Measurements from ENCODE around the gene ZFYVE28.

ZFYVE28 gene

DNA sequence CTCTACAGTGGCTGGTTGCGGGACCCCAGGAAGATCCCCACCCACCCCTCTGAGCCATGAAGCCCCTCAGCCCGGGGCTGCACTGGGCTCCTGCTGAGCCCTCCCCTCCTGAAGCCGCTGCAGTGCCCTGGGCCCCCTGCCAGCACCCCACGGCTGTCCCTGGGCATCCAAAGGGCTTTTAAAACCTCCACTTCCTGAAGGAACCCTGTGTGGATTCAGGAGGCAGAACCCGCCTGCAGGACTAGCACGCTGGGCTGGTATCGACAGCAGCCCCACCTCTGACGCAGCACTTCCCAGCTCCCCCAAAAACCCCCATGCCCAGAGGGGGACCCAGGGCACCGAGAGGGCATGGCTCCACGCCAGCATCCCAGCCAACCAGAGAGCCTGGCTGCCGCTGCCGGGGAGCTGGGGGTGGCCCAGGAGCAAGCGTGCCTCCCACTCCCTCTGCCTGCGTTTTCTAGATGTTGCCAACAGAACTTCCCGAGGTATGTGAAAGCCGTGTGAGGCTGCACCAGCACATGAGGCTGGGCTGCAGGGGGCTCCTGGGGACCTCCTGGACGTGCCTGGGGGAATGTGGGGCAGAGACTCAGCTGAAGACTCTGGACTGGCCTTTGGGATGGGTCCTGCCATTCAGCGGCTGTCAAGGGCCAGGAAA, 162.8 kb downstream of the ZFYVE28 start:
- intact Hi-C loops (cut with DNase I), result no loop called here
- peak; percentile 24 to 90 (median 72) for DNase-seq

DNA sequence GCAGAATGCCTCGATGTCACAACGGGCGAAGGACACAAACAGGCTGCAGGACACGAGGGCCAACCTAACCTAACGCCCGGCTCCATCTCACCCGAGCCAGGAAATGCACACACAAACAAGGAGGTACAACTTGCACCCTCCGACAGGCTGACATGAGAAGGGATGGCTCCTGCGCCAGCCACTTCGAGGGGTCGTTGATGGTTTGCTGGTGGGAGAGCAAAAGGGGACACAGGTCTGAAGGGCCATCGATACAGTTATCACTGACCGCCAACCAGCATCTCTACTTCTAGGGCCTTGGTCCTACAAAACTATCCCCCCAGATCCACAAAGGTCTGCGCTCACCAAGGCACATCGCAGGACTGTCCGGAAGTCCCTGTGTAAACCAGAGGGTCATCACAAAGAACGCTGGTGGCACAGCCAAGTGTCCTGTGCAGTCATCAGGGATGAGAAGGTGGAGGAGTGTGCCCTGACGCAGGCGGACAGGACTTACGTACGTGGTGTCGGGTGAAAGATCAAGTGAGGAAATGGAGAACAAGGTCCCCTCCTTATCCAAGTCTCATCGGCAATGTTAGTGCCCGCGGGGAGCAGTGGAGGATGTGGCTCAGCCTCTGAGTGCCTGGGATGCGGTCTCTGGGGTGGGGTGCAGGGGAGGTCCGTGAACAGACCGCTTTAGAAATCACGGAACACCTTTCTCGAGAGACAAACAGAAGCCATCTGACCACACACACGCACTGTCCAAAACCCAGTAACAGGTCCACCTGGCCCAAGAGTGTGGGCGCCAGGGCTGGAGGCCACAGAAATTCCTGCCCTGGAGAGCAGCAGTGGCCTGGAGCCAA, 163.6 kb downstream of the ZFYVE28 start:
- DNase-seq, result peak in 30 of 42 donors; percentile 0 to 40 (median 8)
- intact Hi-C loops (cut with DNase I), result no loop called here

DNA sequence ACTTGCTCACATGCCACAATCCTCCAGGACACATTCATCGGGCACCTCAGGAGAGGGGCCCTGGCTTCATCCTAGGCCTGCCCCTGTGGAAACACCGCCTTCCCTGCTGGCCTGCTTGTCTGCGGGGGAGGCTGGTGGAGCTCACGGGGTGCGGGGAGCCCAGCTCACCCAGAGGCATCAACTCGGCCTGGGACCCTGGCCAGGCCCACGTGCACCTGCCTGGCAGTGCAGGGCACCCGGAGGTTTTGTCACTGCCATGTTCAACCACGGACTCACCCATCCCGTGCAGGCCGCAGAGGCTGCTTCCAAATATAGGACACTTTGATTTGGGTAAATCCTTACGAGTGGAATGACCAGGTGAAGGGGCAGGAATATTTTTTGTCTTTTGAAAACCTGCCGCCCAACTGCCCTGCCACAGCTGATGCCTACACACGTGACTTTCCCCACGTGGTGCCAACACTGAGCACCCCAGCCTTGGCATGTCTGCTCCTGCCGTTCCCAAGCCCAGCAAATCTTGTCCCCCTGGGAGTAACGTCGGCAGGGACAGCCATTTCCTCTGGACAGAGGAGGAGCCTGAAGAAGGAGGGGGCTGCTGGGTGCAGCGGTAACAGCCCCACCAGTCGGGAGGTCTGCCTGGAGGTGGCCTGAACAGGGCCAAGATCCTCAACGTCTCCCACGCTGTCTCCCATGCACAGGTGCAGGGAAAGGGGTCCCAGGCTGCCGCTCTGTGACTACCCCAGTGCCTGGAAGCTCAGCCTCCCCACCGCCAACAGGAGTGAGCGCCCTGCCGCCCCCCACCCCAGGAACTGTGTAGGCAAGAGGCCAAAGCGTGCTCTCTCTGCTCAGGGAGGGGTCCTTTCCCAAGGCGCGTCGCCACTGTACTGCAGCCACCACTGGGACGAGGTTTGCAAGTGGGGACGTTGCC, 165.0 kb downstream of the ZFYVE28 start:
- intact Hi-C loops (cut with DNase I), result no loop called here
- DNase-seq, result peak in 31 of 42 donors; percentile 0 to 39 (median 8)

DNA sequence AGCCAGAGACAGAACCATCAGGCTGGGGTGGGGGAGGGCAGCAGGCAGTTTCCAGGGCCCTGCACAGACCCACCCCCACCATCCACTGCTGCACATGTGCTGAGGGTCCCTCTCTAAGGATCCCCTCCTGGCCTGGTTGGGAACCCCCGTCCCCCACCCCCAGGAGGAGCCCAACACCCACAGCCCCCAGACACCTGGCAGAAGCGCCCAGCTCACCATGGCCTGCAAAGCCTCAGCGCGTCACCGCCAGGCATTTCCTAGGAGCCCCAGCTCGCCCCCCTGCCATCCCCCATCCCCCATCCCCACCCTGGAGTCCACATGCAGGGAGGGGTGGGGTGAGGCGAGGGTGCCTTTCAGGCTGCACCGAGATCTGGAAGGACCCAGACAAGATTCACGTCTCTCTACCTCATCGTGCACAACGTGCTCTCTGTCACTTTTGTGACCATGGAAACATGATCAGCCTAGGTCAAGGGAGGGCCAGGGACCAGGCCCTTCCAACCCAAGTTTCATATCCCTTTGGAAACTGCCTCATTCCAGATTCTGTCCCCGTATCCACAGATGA, 165.8 kb downstream of the ZFYVE28 start:
- peak in 7 of 42 donors; percentile 1 to 7 (median 4) for DNase-seq
- intact Hi-C loops (cut with DNase I), result no loop called here

DNA sequence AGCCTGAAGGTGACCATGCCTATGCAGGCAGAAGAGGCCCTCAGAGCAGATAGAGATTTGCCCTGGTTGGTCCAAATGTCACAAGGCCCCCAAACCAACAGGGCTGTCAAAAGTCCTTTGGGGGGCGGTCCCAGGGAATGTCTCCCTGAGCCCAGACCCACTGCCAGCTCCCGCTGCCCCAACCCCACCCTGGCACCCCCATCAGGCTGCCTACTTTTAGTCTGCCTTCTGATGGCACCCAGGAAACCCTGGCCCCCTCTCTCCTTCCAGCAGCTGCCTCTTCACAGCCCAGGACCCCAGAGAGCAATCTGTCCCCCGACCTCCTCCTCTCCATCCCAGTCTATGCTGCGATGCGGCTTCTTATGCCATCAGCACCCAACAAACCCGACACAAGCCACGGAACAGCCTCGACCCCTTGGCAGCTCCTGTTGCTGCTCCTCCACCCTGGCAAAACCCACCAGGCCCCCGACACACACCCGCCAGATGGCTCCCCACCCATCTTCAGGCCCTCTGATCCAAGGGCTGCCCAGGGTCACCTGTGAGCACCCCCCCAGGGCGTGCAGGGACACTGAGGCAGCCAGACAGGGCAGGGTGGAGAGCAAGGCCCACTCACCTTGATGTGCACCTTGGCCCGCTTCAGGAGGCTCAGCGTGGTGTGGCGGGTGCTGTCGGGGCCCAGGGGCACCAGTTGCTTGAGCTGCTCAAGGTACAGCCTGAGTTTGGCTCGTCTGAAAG, 166.5 kb downstream of the ZFYVE28 start:
- peak in 15 of 42 donors; percentile 0 to 34 (median 6) for DNase-seq
- intact Hi-C loops (cut with DNase I), result no loop called here

DNA sequence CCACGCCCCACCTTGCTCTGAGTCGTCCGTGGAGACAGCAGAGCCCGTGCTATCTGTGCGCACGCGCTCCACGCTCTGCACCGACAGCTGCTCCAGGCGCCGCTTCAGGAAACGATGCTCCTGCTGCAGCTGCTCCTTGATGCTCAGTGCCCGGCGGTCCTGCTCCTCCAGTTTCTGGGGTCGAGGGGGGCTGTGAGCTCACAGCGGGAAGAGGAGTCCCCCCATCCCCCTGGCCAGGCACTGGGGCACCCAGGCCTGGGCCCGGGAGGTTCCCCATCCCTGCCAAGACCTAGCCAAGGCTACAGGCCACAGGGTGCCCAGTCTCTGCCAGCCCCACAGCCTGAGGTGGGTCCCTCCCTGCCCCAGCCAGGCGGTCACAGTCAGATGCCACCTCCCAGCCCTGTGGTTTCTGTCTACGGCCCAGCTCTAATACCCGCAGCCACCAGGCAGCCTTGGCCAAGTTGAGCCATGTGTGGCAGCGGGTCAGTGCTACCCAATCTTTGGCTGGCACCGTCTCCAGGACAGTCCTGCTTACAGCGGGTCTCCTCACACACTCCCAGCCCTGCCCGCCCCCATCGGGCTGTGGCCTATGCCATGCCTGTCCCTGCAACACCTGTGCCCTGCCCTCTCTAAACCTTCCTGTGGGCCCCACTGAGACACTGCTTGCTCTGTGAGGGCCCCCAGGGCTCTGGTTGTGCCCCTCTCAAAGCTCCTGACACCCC, 167.2 kb downstream of the ZFYVE28 start:
- intact Hi-C loops (cut with DNase I), result no loop called here
- peak in 26 of 42 donors; percentile 0 to 35 (median 7) for DNase-seq

DNA sequence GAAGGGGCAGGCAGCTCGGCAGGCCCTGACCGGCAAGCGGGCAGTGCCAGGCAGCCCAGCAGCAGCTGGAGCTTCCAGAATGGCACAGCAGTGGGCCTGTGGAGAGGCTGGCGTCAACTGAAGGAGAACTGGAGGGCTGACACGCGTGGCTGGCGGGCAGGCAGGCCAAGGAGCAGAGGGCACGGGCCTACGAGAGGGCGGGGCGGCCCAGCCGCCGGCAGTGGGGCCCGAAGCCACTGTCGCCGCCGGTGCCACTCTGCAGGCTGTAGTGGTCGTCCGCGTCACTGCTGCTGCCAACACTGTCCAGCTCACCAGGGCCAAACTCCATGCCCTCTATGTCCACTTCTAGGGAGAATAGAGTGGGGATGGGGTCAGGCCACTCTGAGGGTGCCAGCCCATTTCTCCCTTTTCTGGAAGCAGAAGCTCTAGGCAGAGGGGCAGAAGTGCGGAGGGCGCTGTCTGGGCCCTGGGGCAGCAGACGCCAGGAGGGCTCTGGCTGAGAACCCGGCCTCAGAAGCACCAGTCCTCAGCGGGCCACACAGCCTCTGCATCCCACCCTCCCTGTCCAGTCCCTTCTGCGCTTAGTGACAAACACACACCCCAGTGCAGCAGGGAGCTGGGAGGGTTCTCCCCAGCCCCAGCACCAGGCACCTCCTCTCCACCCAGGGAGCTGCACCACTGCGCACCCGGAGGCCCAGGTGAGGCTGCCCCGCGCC, 167.9 kb downstream of the ZFYVE28 start:
- intact Hi-C loops (cut with DNase I), result no loop called here
- peak in 22 of 42 donors; percentile 0 to 36 (median 6) for DNase-seq

DNA sequence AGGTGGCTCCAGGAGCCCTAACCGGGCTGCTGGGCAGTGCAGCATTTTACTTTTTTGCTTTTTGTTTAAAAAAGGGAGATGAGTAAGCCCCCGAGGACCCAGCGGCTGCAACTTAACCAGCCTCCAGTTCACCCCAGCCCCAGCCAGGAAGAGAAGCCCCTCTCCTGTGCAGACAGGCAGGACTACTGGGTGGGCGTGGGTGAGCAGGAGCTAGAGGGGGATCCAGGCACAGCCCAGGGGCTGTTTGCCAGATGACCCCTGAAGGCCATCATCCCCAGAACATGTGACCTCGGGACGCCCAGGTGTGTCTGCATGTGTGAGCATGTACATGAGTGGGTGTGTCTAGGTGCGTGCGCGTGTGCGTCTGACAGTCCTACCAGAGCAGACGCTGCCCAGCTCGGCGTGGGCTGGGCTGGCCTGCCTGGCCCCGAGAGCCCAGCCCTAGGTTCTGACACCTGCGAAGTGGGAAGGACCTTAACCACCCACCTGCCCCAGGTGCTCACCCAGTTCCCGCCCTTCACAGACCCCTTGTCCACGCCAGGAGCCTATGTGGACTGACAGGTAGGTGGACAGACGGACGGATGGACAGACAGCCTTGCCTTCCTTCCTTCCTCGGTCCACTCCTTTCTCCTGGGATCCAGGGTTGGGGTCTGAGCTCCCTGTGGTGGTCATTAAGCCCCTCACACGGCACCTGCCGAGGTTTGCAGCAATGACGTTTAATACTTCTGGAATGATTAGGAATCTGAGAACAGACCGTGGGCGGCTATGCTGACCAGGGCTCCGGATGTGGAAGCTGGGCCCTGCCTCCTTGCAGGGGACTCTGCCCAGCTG, 168.7 kb downstream of the ZFYVE28 start:
- intact Hi-C loops (cut with DNase I), result no loop called here
- peak in 23 of 42 donors; percentile 1 to 35 (median 7) for DNase-seq

DNA sequence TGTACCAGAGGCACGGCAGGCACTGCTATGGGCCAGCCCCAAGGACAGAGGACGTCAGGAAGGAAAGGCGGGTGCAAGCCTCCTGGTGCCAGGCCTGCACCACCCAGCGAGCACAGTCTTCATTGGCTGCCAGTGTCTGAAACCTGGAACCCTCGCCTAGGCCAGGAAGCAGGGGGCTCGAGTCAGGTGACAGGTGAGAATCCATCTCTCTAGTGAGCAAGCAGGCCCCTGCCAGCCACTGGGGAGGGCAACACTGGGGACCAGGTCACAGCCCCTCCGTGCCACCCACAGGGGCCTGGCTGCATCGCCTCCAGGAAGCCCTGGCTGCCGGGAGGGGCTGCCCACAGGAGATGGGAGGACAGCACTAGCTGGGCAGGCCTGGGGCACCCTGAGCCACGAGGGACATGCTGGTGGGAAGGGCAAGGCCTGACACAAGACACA, 169.6 kb downstream of the ZFYVE28 start:
- peak in 18 of 42 donors; percentile 1 to 38 (median 10) for DNase-seq
- intact Hi-C loops (cut with DNase I), result no loop called here

DNA sequence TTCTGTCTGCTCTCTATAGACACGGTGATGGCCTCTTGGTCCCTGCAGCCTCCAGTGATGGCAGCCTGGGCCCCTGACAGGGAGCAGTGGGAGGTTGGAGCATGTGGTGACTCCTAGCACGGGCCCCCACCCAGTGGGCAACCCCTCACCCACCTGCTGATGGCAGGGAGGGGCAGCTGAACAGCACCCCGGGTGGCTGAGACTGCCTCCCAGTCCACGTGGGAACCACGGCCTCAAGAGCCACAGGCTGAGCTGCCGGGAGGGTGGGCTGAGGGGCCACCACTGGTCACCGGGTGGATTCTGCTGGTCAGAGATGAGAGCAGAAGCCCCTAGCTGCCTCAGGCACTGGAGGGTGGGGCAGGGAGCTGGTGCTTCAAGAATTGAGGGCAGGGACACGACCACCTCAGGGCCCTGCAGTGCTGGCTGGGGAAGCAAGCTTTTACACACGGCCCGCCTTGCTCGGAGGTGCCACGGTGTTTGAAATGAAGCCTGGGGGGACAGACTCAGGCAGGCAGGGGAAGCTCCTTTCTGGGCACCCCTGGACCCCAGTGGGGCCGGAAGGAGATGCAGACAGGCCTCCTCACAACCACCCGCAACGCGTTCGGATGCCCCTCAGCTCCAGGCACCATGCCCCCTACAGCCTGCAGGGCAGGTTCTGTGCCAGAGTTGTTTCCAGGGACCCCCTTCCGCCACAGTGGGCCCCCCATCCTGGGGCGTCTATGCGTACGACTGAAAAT, 170.2 kb downstream of the ZFYVE28 start:
- peak in 13 of 42 donors; percentile 0 to 37 (median 7) for DNase-seq

DNA sequence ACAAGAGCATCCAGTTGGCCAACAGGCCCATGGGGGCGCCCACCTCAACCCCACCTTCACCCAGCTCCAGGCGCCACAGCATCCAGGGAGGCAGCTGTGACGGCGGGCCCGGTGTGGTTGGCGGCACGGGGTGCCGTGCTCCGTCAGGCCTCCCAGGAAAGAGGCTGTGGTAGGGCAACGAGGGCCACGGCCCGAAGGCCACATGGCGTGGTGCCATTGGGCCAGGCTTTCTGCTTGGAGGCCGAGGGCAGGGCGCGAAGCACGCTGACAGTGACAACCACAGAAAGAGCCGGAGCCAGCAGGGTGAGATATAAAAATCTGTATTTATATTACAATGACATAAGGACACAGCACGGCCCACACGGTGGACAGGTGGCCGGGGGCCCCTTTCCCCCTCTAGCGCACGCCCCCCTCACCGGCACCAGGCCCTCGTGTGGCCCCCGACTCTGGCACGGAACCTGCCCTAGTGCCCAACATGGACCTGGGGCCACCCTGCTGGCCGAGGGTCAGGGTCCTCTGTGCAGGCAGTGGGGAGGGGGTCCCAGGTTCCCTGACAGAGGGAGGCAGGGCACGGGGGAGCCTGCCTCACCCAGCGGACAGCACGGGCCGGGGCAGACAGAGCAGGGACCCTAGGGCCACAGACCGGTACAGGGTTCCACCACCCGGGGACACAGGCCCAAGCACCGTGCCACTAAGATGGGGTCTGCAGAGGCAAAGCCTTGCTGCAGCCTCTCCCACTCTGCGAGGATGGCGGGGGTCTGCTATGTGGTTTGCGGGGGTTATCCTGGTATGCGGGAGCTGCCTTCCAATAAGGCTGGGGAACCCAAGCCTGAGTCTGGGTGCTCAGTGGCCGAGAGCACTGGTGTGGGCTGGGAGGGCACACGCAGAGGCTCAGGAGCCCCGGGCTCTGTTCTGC, 171.1 kb downstream of the ZFYVE28 start:
- intact Hi-C loops (cut with DNase I), result no loop called here
- DNase-seq, result peak in 17 of 42 donors; percentile 1 to 43 (median 8)

More for the DNA sequence above, 170.2 kb downstream of the ZFYVE28 start:
- intact Hi-C loops (cut with DNase I), result no loop called here

DNA sequence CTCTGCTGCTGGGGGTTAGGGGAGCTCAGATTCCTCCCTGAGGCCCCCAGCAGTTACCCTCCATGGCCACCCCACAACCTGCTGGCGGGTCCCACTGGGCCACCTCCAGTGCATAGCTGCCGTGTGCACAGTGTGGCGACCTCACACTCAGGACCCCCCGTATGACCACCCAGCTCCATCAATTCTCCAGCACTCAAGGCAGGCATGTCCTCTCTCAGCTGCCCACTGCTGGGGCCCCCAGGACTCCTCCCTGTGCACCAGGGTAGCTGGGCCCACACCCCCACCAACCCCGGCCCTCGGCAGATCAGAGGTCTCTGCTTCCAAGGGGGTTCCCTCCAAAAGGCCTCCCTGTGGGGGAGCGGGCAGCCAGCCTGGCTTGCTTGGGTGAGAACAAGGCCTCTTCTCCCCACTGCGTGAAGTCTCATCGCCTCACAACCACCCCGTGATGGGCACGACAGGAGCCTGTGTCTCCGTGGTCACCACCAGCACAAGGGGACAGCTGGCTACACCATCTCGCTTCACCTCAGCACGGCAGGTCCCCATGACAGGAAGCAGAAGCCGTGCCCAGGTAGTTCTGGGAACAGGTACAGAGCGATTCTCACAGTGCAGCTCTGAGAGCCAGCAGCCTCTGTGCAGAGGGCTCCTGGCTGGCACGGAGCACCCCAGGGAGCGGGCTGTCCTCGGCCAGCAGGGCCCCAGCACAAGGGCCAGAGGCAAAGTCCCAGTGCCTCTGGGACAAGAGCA, 171.9 kb downstream of the ZFYVE28 start:
- peak in 12 of 42 donors; percentile 1 to 32 (median 12) for DNase-seq
- intact Hi-C loops (cut with DNase I), result no loop called here

DNA sequence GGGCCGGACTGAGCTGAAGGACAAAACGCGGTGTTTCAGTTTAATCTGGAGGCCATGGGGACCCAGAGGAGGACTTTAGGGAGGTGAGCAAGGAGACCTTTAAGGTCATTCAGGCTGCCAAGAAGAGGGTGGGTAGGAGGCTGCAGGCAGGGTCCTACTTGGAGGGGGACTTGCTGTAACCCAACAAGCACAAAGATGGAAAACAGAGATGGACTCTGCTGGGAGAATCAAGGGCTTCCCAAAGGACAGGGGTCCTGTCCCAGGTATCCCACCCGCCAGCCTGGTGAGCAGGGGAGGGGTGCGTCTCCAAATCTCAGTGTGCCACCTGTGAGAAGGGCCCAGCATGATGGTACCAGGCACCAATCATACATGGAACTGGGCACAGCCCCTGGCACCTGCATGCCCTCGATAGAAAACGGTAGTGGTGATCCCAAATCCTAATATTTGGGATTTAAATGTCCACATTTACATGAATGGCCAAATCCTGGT, 172.6 kb downstream of the ZFYVE28 start:
- peak in 5 of 42 donors; percentile 3 to 15 (median 6) for DNase-seq
- intact Hi-C loops (cut with DNase I), result no loop called here
